Cardiac fibroblast (primary cell): ENCODE measurements around the gene ANKS6.

Experiments
- DNase-seq, 2 donors: peaks; one replicate each; pipeline versions ENCODE4 v3.0.0 to v3.0.0-alpha.2; 2010; ENCODE audit warnings: low read depth in 2 of 2
- H3K4me3 ChIP-seq, 2 donors: replicated peaks in 1 of 2; 1 replicate in 1 of 2; 2 replicates in 1 of 2; pipeline ENCODE4 v1.5.1; 2011; ENCODE audit warnings: low read depth in 2 of 2, low read length in 2 of 2, mild to moderate bottlenecking in 2 of 2, moderate library complexity in 1 of 2
- CTCF ChIP-seq: IDR thresholded peaks from one replicate; pipeline ENCODE4 v1.5.1; 2011; ENCODE audit warnings: low read depth, mild to moderate bottlenecking, low read length, inconsistent platforms

ANKS6 gene

GRCh38 chr9:98829766-98830165 lies 33.4 kb upstream of the ANKS6 start:
- DNase-seq, result no peak
- TF ChIP-seq CTCF, result no peak

GRCh38 chr9:98826716-98827115 lies 30.4 kb upstream of the ANKS6 start:
- no peak for TF ChIP-seq CTCF
- DNase-seq, result no peak
- H3K4me3 ChIP-seq, result no peak overlapping the region

More at GRCh38 chr9:98829766-98830165, 33.4 kb upstream of the ANKS6 start:
- no peak overlapping the region for H3K4me3 ChIP-seq

- no peak for DNase-seq
- no peak overlapping the region for H3K4me3 ChIP-seq
- TF ChIP-seq CTCF, result no peak
Measured at GRCh38 chr9:98825414-98825813, 29.1 kb upstream of the ANKS6 start.

- no peak overlapping the region for H3K4me3 ChIP-seq
- no peak for TF ChIP-seq CTCF
- DNase-seq, result no peak
Measured at GRCh38 chr9:98823666-98824334, 27.4 kb upstream of the ANKS6 start.

- DNase-seq, result no peak
- no peak for TF ChIP-seq CTCF
- no peak overlapping the region for H3K4me3 ChIP-seq
Measured at GRCh38 chr9:98822661-98823060, 26.3 kb upstream of the ANKS6 start.

GRCh38 chr9:98821831-98822230 lies 25.5 kb upstream of the ANKS6 start:
- H3K4me3 ChIP-seq, result no peak overlapping the region
- TF ChIP-seq CTCF, result no peak
- DNase-seq, result no peak

- TF ChIP-seq CTCF, result no peak
- no peak for DNase-seq
- no peak overlapping the region for H3K4me3 ChIP-seq
Measured at GRCh38 chr9:98819231-98819630, 22.9 kb upstream of the ANKS6 start.
